HepG2 (cell line): ENCODE data around the gene NKAIN4. TPM values are rescaled to one million over a fixed set of nuclear protein-coding genes. Genes with fewer than 3 reads are reported as not detected.

Source experiments
- ATAD3A ChIP-seq: sonication (generic); formaldehyde crosslinking; IDR thresholded peaks from 2 replicates; pipeline ENCODE4 v1.4.0; 2020; ENCODE audit warnings: missing genetic modification reagents
- CEBPG ChIP-seq: IDR thresholded peaks from 2 replicates; pipeline ENCODE4 v1.6.1; 2016
- ETV5 ChIP-seq: IDR thresholded peaks from 2 replicates; pipeline ENCODE4 v1.6.1; 2018; ENCODE audit warnings: missing biosample characterization, missing genetic modification reagents, inconsistent platforms, borderline replicate concordance
- JDP2 ChIP-seq: sonication (generic); formaldehyde crosslinking; IDR thresholded peaks from 2 replicates; pipeline ENCODE4 v1.8.1; 2022; ENCODE audit warnings: missing genetic modification reagents, borderline replicate concordance
- TOE1 ChIP-seq: sonication (generic); formaldehyde crosslinking; IDR thresholded peaks from 2 replicates; pipeline ENCODE4 v1.4.0; 2020; ENCODE audit warnings: mild to moderate bottlenecking, missing genetic modification reagents
- U2AF2 ChIP-seq: fragments of 200-400 bp; formaldehyde crosslinking; IDR thresholded peaks from 2 replicates; pipeline ENCODE4 v1.6.1; 2017; ENCODE audit warnings: low read depth, mild to moderate bottlenecking, low read length
- ZEB1 ChIP-seq: IDR thresholded peaks from 2 replicates; pipeline ENCODE4 v1.6.1; 2012; ENCODE audit warnings: mild to moderate bottlenecking, low read depth, inconsistent platforms; ENCODE audit not compliant: insufficient replicate concordance
- ZFX ChIP-seq: sonication (generic); formaldehyde crosslinking; IDR thresholded peaks from 2 replicates; pipeline ENCODE4 v1.4.0; 2020; ENCODE audit warnings: mild to moderate bottlenecking, low read depth, missing genetic modification reagents, moderate library complexity
- ZNF296 ChIP-seq: sonication (generic); formaldehyde crosslinking; conservative IDR thresholded peaks from 2 replicates; pipeline ENCODE4 v1.5.0; 2020; ENCODE audit warnings: mild to moderate bottlenecking, missing genetic modification reagents
- ZNF556 ChIP-seq: sonication (generic); formaldehyde crosslinking; IDR thresholded peaks from 2 replicates; pipeline ENCODE4 v1.4.0; 2020; ENCODE audit warnings: mild to moderate bottlenecking, missing genetic modification reagents, borderline replicate concordance
- ZNF598 ChIP-seq: sonication (generic); formaldehyde crosslinking; IDR thresholded peaks from 2 replicates; pipeline ENCODE4 v1.5.1; 2020; ENCODE audit warnings: mild to moderate bottlenecking, missing genetic modification reagents, borderline replicate concordance
- ZNF766 ChIP-seq: sonication (generic); formaldehyde crosslinking; IDR thresholded peaks from 2 replicates; pipeline ENCODE4 v1.5.0; 2020; ENCODE audit warnings: missing genetic modification reagents, borderline replicate concordance
- ZSCAN25 ChIP-seq: sonication (generic); formaldehyde crosslinking; IDR thresholded peaks from 2 replicates; pipeline ENCODE4 v1.8.0; 2022; ENCODE audit warnings: mild to moderate bottlenecking, missing genetic modification reagents
- polyA plus RNA-seq, 8 experiments: library from polyadenylated mRNA; depleted of rRNA in 3 of 8; stranded (reverse) in 7 of 8; unstranded in 1 of 8; fragments of >200 nt; fragmentation: Illumina TruSeq in 4 of 8; extraction: Trizol in 4 of 8; gene quantifications; 2 replicates each; pipeline versions ENCODE4 v1.2.1 to v1.2.3, GENCODE V29; 2011 to 2016; ENCODE audit warnings: low read depth in 4 of 8, missing spikeins in 1 of 8, mixed read lengths in 1 of 8; ENCODE audit not compliant: insufficient read depth in 1 of 8
- total RNA-seq, 5 experiments: library from RNA; depleted of rRNA; stranded (reverse); fragments of >200 nt; fragmentation: Illumina TruSeq; extraction: Trizol; gene quantifications; 2 replicates each; pipeline ENCODE4 v1.2.3, GENCODE V29; 2016; ENCODE audit warnings: low read depth in 1 of 5
- TF ChIP-seq, protein P1 (sequence below): sonication (generic); formaldehyde crosslinking; IDR thresholded peaks from 2 replicates; pipeline ENCODE4 v1.5.1; 2020; ENCODE audit warnings: mild to moderate bottlenecking, missing genetic modification reagents, moderate library complexity
- TF ChIP-seq, protein P2 (sequence below): sonication (generic); formaldehyde crosslinking; conservative IDR thresholded peaks from 2 replicates; pipeline ENCODE4 v1.4.0; 2020; ENCODE audit warnings: missing genetic modification reagents
- TF ChIP-seq, protein P3 (sequence below): sonication (generic); formaldehyde crosslinking; IDR thresholded peaks from 2 replicates; pipeline ENCODE4 v1.8.0; 2022; ENCODE audit warnings: mild to moderate bottlenecking, missing genetic modification reagents
- TF ChIP-seq, protein P4 (sequence below): sonication (generic); formaldehyde crosslinking; IDR thresholded peaks from 2 replicates; pipeline ENCODE4 v1.4.0; 2020; ENCODE audit warnings: mild to moderate bottlenecking, missing genetic modification reagents
- TF ChIP-seq, protein P5 (sequence below): sonication (generic); formaldehyde crosslinking; IDR thresholded peaks from 2 replicates; pipeline ENCODE4 v1.8.1; 2023; ENCODE audit warnings: missing genetic modification reagents, mild to moderate bottlenecking, borderline replicate concordance
- TF ChIP-seq, protein P6 (sequence below): sonication (generic); formaldehyde crosslinking; IDR thresholded peaks from 2 replicates; pipeline ENCODE4 v1.8.1; 2023; ENCODE audit warnings: mild to moderate bottlenecking, missing genetic modification reagents, borderline replicate concordance
- TF ChIP-seq, protein P7 (sequence below): sonication (generic); formaldehyde crosslinking; IDR thresholded peaks from 2 replicates; pipeline ENCODE4 v1.9.0; 2022; ENCODE audit warnings: missing genetic modification reagents, mild to moderate bottlenecking, borderline replicate concordance
- TF ChIP-seq, protein P8 (sequence below): IDR thresholded peaks from 2 replicates; pipeline ENCODE4 v1.6.1; 2012; ENCODE audit warnings: inconsistent platforms

Gene NKAIN4
- total and polyA plus RNA-seq, 2 of the 13 experiments (the other 11 are each of a cell fraction or from before 2014, with no cell fraction given), result not detected

DNA sequence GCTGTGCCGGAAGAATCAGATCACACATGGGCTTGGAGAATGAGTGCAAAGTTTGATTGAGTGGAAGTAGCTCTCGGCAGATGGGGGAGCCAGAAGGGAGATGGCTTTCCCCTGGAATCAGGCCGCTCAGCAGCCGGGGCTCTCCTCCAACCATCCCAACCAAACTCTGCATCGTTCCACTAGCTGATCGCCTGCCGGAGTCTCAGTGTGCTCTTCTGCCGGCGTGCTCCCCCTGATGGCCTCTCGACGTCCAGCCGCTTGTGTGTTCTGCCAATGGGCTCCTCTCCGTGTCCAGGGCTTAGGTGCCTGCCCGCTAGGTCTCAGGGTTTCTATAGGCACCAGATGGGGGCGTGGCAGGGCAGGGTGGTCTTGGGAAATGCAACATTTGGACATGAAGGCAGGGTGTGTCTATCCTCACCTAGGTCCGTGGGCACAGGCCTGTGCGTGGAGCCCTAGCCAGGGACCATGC is 23.4 kb downstream of the NKAIN4 start (continued):
- TF ChIP-seq, protein P1, sequence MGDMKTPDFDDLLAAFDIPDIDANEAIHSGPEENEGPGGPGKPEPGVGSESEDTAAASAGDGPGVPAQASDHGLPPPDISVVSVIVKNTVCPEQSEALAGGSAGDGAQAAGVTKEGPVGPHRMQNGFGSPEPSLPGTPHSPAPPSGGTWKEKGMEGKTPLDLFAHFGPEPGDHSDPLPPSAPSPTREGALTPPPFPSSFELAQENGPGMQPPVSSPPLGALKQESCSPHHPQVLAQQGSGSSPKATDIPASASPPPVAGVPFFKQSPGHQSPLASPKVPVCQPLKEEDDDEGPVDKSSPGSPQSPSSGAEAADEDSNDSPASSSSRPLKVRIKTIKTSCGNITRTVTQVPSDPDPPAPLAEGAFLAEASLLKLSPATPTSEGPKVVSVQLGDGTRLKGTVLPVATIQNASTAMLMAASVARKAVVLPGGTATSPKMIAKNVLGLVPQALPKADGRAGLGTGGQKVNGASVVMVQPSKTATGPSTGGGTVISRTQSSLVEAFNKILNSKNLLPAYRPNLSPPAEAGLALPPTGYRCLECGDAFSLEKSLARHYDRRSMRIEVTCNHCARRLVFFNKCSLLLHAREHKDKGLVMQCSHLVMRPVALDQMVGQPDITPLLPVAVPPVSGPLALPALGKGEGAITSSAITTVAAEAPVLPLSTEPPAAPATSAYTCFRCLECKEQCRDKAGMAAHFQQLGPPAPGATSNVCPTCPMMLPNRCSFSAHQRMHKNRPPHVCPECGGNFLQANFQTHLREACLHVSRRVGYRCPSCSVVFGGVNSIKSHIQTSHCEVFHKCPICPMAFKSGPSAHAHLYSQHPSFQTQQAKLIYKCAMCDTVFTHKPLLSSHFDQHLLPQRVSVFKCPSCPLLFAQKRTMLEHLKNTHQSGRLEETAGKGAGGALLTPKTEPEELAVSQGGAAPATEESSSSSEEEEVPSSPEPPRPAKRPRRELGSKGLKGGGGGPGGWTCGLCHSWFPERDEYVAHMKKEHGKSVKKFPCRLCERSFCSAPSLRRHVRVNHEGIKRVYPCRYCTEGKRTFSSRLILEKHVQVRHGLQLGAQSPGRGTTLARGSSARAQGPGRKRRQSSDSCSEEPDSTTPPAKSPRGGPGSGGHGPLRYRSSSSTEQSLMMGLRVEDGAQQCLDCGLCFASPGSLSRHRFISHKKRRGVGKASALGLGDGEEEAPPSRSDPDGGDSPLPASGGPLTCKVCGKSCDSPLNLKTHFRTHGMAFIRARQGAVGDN (CRISPR knock-in tag), result peak; percentile 78
- TF ChIP-seq, protein P2, sequence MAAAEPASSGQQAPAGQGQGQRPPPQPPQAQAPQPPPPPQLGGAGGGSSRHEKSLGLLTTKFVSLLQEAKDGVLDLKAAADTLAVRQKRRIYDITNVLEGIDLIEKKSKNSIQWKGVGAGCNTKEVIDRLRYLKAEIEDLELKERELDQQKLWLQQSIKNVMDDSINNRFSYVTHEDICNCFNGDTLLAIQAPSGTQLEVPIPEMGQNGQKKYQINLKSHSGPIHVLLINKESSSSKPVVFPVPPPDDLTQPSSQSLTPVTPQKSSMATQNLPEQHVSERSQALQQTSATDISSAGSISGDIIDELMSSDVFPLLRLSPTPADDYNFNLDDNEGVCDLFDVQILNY (CRISPR knock-in tag), result no peak
- TF ChIP-seq ZNF296 (CRISPR knock-in tag) (no peak), CEBPG (0 out of 2 replicates have a peak, but pooled peaks have one; percentile 16), JDP2 (CRISPR knock-in tag) (no peak), ZNF766 (no peak), TOE1 (CRISPR knock-in tag) (no peak), ZNF598 (CRISPR knock-in tag) (peak; percentile 17; the same call in 1 of the 2 replicates), ZFX (CRISPR knock-in tag) (peak; percentile 71), ZNF556 (CRISPR knock-in tag) (no peak; the same call in 1 of the 2 replicates), U2AF2 (no peak), ATAD3A (0 out of 2 replicates have a peak, but pooled peaks have one; percentile 11), ZSCAN25 (no peak), ETV5 (no peak), ZEB1 (no peak)
- TF ChIP-seq, protein P3, sequence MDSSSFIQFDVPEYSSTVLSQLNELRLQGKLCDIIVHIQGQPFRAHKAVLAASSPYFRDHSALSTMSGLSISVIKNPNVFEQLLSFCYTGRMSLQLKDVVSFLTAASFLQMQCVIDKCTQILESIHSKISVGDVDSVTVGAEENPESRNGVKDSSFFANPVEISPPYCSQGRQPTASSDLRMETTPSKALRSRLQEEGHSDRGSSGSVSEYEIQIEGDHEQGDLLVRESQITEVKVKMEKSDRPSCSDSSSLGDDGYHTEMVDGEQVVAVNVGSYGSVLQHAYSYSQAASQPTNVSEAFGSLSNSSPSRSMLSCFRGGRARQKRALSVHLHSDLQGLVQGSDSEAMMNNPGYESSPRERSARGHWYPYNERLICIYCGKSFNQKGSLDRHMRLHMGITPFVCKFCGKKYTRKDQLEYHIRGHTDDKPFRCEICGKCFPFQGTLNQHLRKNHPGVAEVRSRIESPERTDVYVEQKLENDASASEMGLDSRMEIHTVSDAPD (CRISPR knock-in tag), result no peak
- TF ChIP-seq, protein P4, sequence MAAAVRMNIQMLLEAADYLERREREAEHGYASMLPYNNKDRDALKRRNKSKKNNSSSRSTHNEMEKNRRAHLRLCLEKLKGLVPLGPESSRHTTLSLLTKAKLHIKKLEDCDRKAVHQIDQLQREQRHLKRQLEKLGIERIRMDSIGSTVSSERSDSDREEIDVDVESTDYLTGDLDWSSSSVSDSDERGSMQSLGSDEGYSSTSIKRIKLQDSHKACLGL, result no peak
- TF ChIP-seq, protein P5, sequence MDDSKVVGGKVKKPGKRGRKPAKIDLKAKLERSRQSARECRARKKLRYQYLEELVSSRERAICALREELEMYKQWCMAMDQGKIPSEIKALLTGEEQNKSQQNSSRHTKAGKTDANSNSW, result no peak
- TF ChIP-seq, protein P6, sequence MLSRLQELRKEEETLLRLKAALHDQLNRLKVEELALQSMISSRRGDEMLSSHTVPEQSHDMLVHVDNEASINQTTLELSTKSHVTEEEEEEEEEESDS (CRISPR knock-in tag), result no peak
- TF ChIP-seq, protein P7, sequence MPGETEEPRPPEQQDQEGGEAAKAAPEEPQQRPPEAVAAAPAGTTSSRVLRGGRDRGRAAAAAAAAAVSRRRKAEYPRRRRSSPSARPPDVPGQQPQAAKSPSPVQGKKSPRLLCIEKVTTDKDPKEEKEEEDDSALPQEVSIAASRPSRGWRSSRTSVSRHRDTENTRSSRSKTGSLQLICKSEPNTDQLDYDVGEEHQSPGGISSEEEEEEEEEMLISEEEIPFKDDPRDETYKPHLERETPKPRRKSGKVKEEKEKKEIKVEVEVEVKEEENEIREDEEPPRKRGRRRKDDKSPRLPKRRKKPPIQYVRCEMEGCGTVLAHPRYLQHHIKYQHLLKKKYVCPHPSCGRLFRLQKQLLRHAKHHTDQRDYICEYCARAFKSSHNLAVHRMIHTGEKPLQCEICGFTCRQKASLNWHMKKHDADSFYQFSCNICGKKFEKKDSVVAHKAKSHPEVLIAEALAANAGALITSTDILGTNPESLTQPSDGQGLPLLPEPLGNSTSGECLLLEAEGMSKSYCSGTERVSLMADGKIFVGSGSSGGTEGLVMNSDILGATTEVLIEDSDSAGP (CRISPR knock-in tag), result peak; percentile 77
- TF ChIP-seq, protein P8, sequence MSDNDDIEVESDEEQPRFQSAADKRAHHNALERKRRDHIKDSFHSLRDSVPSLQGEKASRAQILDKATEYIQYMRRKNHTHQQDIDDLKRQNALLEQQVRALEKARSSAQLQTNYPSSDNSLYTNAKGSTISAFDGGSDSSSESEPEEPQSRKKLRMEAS, result no peak; the same call in 1 of the 2 replicates
